NCI-H460 (cell line): ENCODE data around the gene HLA-DOB. TPM values are rescaled to one million over a fixed set of nuclear protein-coding genes. Genes with fewer than 3 reads are reported as not detected.

Experiments
- total RNA-seq: library from RNA; depleted of rRNA; stranded (reverse); fragments of >200 nt; shearing (Covaris generic); gene quantifications from 2 replicates; pipeline ENCODE4 v1.2.3, GENCODE V29; 2014; rRNA removed

Gene HLA-DOB
- total RNA-seq, 1 experiment from 2014 or later, result 0.40 TPM

Other genes with a start within 250 kb of the HLA-DOB start
- 0.42 and 1.4 TPM in 2 replicates for gene HLA-DRB1, start 227.2 kb downstream of the HLA-DOB start, total RNA-seq
- gene HLA-DQA1, start 179.6 kb downstream of the HLA-DOB start, total RNA-seq, result not detected in 2 replicates
- gene HLA-DQB1, start 150.3 kb downstream of the HLA-DOB start, total RNA-seq, result 0.17 TPM in 1 of 2 replicates, not detected in the other
- not detected in 2 replicates for gene HLA-DQA2, start 75.6 kb downstream of the HLA-DOB start, total RNA-seq
- not detected in 2 replicates for gene HLA-DQB2, start 53.5 kb downstream of the HLA-DOB start, total RNA-seq
- gene TAP2, start 21.7 kb upstream of the HLA-DOB start, total RNA-seq, result 29.8 and 30.7 TPM in 2 replicates
- gene PSMB8, start 27.0 kb upstream of the HLA-DOB start, total RNA-seq, result 48.2 and 50.3 TPM in 2 replicates
- 49.3 and 49.4 TPM in 2 replicates for gene TAP1, start 36.7 kb upstream of the HLA-DOB start, total RNA-seq
- gene PSMB9, start 37.2 kb upstream of the HLA-DOB start, total RNA-seq, result 20.3 and 21.4 TPM in 2 replicates
- gene HLA-DMB, start 124.0 kb upstream of the HLA-DOB start, total RNA-seq, result not detected in 2 replicates
- gene HLA-DMA, start 136.1 kb upstream of the HLA-DOB start, total RNA-seq, result 1.2 and 2.0 TPM in 2 replicates
- 132 and 133 TPM in 2 replicates for gene BRD2, start 151.6 kb upstream of the HLA-DOB start, total RNA-seq
- gene HLA-DOA, start 192.6 kb upstream of the HLA-DOB start, total RNA-seq, result not detected in 2 replicates